K562 (cell line): ENCODE data around the gene DHX29.

Experiments
- BRCA1 ChIP-seq, 2 experiments: fragments of 450-650 bp in 1 of 2; sonication (generic) in 1 of 2; formaldehyde crosslinking in 1 of 2; IDR thresholded peaks; 2 replicates each; pipeline versions ENCODE4 v1.5.0 to v1.6.1; 2017 to 2020; ENCODE audit warnings: mild to moderate bottlenecking in 1 of 2, missing genetic modification reagents in 1 of 2
- CREB1 ChIP-seq, 2 experiments: sonication (generic) in 1 of 2; formaldehyde crosslinking in 1 of 2; IDR thresholded peaks; 2 replicates each; pipeline versions ENCODE4 v1.6.1 to v1.8.0; 2012 to 2022; ENCODE audit warnings: inconsistent platforms in 1 of 2, mild to moderate bottlenecking in 1 of 2, missing genetic modification reagents in 1 of 2, moderate library complexity in 1 of 2
- EZH2 ChIP-seq: IDR thresholded peaks from 2 replicates; pipeline ENCODE4 v1.6.1; 2012; ENCODE audit warnings: low read depth, mild to moderate bottlenecking, inconsistent platforms, low read length, borderline replicate concordance
- JUNB ChIP-seq: fragments of 450-650 bp; formaldehyde crosslinking; conservative IDR thresholded peaks from 2 replicates; pipeline ENCODE4 v1.4.0; 2020; ENCODE audit warnings: mild to moderate bottlenecking
- NBN ChIP-seq: fragments of 450-650 bp; IDR thresholded peaks from 2 replicates; pipeline ENCODE4 v1.6.1; 2016; ENCODE audit warnings: low read depth, mild to moderate bottlenecking
- NELFE ChIP-seq: IDR thresholded peaks from 2 replicates; pipeline ENCODE4 v1.6.1; 2011; ENCODE audit warnings: mild to moderate bottlenecking; ENCODE audit not compliant: insufficient read depth, insufficient read length
- NR4A1 ChIP-seq, 2 experiments: fragments of 250-450 bp in 1 of 2; fragments of 450-650 bp in 1 of 2; sonication (Bioruptor Pico) in 1 of 2; IDR thresholded peaks; 2 replicates each; pipeline versions ENCODE4 v1.4.0 to v1.6.1; 2016 to 2020; ENCODE audit warnings: mild to moderate bottlenecking in 2 of 2, missing compliant biosample characterization in 1 of 2, missing genetic modification characterization in 1 of 2, moderate library complexity in 1 of 2
- ZBTB2 ChIP-seq: fragments of 450-650 bp; IDR thresholded peaks from 2 replicates; pipeline ENCODE4 v1.6.1; 2016; ENCODE audit warnings: antibody characterized with exemption
- TF ChIP-seq, protein P1 (sequence below), 3 experiments: IDR thresholded peaks in 2 of 3; conservative IDR thresholded peaks in 1 of 3; 2 replicates each; pipeline ENCODE4 v1.5.1; 2011 to 2012; ENCODE audit warnings: low read length in 3 of 3, mild to moderate bottlenecking in 3 of 3, control low read depth in 2 of 3, improper control_type of control experiment in 1 of 3, inconsistent platforms in 1 of 3, low read depth in 1 of 3, mixed read lengths in 1 of 3, moderate library complexity in 1 of 3; ENCODE audit not compliant: insufficient read depth in 2 of 3

GRCh38 chr5:55211184-55211874 lies 96.2 kb downstream of the DHX29 start:
- TF ChIP-seq, protein P1, sequence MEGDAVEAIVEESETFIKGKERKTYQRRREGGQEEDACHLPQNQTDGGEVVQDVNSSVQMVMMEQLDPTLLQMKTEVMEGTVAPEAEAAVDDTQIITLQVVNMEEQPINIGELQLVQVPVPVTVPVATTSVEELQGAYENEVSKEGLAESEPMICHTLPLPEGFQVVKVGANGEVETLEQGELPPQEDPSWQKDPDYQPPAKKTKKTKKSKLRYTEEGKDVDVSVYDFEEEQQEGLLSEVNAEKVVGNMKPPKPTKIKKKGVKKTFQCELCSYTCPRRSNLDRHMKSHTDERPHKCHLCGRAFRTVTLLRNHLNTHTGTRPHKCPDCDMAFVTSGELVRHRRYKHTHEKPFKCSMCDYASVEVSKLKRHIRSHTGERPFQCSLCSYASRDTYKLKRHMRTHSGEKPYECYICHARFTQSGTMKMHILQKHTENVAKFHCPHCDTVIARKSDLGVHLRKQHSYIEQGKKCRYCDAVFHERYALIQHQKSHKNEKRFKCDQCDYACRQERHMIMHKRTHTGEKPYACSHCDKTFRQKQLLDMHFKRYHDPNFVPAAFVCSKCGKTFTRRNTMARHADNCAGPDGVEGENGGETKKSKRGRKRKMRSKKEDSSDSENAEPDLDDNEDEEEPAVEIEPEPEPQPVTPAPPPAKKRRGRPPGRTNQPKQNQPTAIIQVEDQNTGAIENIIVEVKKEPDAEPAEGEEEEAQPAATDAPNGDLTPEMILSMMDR (IDR thresholded peaks at IDR 0.05 in 2 of 3, conservative IDR thresholded peaks at IDR 0.05 in 1 of 3; ENCODE audit: insufficient read depth in 2 of 3, low read depth in 1 of 3, low read length in 3 of 3): no peak
- TF ChIP-seq ZBTB2 (no peak), BRCA1 (IDR thresholded peaks at IDR 0.05) (no peak), BRCA1 (CRISPR knock-in tag; IDR thresholded peaks at IDR 0.05) (no peak), EZH2 (no peak), JUNB (CRISPR knock-in tag) (no peak), NBN (no peak), CREB1 (IDR thresholded peaks at IDR 0.05) (no peak), CREB1 (CRISPR knock-in tag; IDR thresholded peaks at IDR 0.05) (no peak), NELFE (no peak), NR4A1 (CRISPR knock-in tag; IDR thresholded peaks at IDR 0.05) (no peak), NR4A1 (tag; IDR thresholded peaks at IDR 0.05) (no peak)
